Transverse colon (tissue), 4 donors: ENCODE results near the gene ADGRB2.

ENCODE experiments used
- POLR2AphosphoS5 ChIP-seq, 3 donors: sonication (generic); formaldehyde crosslinking; IDR thresholded peaks; one replicate each; pipeline ENCODE4 v1.6.1; 2016; ENCODE audit warnings: antibody characterized with exemption in 3 of 3
- TF ChIP-seq, protein P1 (sequence below), 5 experiments: fragments of 200-600 bp in 3 of 5; fragments of 450-650 bp in 2 of 5; sonication (generic) in 3 of 5; IDR thresholded peaks; 1 replicate in 2 of 5; 2 replicates in 3 of 5; pipeline ENCODE4 v1.5.1; 2016 to 2017; ENCODE audit warnings: antibody characterized with exemption in 5 of 5, inconsistent platforms in 3 of 5, mild to moderate bottlenecking in 2 of 5, moderate library complexity in 1 of 5

GRCh38 chr1:31748365-31748764, 15.8 kb downstream of the ADGRB2 start:
- no peak for TF ChIP-seq POLR2AphosphoS5 (IDR thresholded peaks at IDR 0.05)
- TF ChIP-seq, protein P1, sequence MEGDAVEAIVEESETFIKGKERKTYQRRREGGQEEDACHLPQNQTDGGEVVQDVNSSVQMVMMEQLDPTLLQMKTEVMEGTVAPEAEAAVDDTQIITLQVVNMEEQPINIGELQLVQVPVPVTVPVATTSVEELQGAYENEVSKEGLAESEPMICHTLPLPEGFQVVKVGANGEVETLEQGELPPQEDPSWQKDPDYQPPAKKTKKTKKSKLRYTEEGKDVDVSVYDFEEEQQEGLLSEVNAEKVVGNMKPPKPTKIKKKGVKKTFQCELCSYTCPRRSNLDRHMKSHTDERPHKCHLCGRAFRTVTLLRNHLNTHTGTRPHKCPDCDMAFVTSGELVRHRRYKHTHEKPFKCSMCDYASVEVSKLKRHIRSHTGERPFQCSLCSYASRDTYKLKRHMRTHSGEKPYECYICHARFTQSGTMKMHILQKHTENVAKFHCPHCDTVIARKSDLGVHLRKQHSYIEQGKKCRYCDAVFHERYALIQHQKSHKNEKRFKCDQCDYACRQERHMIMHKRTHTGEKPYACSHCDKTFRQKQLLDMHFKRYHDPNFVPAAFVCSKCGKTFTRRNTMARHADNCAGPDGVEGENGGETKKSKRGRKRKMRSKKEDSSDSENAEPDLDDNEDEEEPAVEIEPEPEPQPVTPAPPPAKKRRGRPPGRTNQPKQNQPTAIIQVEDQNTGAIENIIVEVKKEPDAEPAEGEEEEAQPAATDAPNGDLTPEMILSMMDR (IDR thresholded peaks at IDR 0.05): no peak
